ENCODE results near the gene NBDY.

Gene NBDY

GRCh38 chrX:56793521-56794320 lies 64.7 kb downstream of the NBDY start:
- Histone ChIP-seq H3K36me3 (ENCODE audit: control insufficient read depth in 1 of 2, insufficient read depth in 2 of 2, low read length in 2 of 2) (peaks cover 0 to 5% of the 10 kb centered on the region in 2 donors), H3K4me1 (ENCODE audit: control insufficient read depth in 1 of 2, insufficient read depth in 2 of 2, low read length in 2 of 2) (no peaks in the 10 kb centered on the region), H3K9me3 (ENCODE audit: control insufficient read depth in 1 of 2, low read length in 2 of 2) (no peaks in the 10 kb centered on the region), H3K9ac (ENCODE audit: low read depth in 1 of 2, low read length in 2 of 2) (no peak overlapping the region), H3K27me3 (ENCODE audit: control insufficient read depth in 1 of 2, insufficient read depth in 2 of 2, low read length in 2 of 2) (no peaks in the 10 kb centered on the region), H3K4me3 (ENCODE audit: low read depth in 1 of 2, low read length in 2 of 2) (no peak overlapping the region), H3K27ac (ENCODE audit: low read depth, low read length) (no peak overlapping the region)

GRCh38 chrX:56794404-56795230 lies 65.6 kb downstream of the NBDY start:
- Histone ChIP-seq H3K4me1 (ENCODE audit: control insufficient read depth in 1 of 2, insufficient read depth in 2 of 2, low read length in 2 of 2) (no peaks in the 10 kb centered on the region), H3K9me3 (ENCODE audit: control insufficient read depth in 1 of 2, low read length in 2 of 2) (no peaks in the 10 kb centered on the region), H3K27ac (ENCODE audit: low read depth, low read length) (no peak overlapping the region), H3K36me3 (ENCODE audit: control insufficient read depth in 1 of 2, insufficient read depth in 2 of 2, low read length in 2 of 2) (no peaks in the 10 kb centered on the region), H3K27me3 (ENCODE audit: control insufficient read depth in 1 of 2, insufficient read depth in 2 of 2, low read length in 2 of 2) (no peaks in the 10 kb centered on the region), H3K9ac (ENCODE audit: low read depth in 1 of 2, low read length in 2 of 2) (no peak overlapping the region), H3K4me3 (ENCODE audit: low read depth in 1 of 2, low read length in 2 of 2) (no peak overlapping the region)

GRCh38 chrX:56795309-56795868 lies 66.3 kb downstream of the NBDY start:
- Histone ChIP-seq H3K27me3 (ENCODE audit: control insufficient read depth in 1 of 2, insufficient read depth in 2 of 2, low read length in 2 of 2) (no peaks in the 10 kb centered on the region), H3K27ac (ENCODE audit: low read depth, low read length) (no peak overlapping the region), H3K36me3 (ENCODE audit: control insufficient read depth in 1 of 2, insufficient read depth in 2 of 2, low read length in 2 of 2) (no peaks in the 10 kb centered on the region), H3K9me3 (ENCODE audit: control insufficient read depth in 1 of 2, low read length in 2 of 2) (no peaks in the 10 kb centered on the region), H3K4me1 (ENCODE audit: control insufficient read depth in 1 of 2, insufficient read depth in 2 of 2, low read length in 2 of 2) (no peaks in the 10 kb centered on the region), H3K4me3 (ENCODE audit: low read depth in 1 of 2, low read length in 2 of 2) (no peak overlapping the region), H3K9ac (ENCODE audit: low read depth in 1 of 2, low read length in 2 of 2) (no peak overlapping the region)

- Histone ChIP-seq H3K27me3 (ENCODE audit: control insufficient read depth in 1 of 2, insufficient read depth in 2 of 2, low read length in 2 of 2) (no peaks in the 10 kb centered on the region), H3K4me1 (ENCODE audit: control insufficient read depth in 1 of 2, insufficient read depth in 2 of 2, low read length in 2 of 2) (no peaks in the 10 kb centered on the region), H3K27ac (ENCODE audit: low read depth, low read length) (no peak overlapping the region), H3K9ac (ENCODE audit: low read depth in 1 of 2, low read length in 2 of 2) (no peak overlapping the region), H3K9me3 (ENCODE audit: control insufficient read depth in 1 of 2, low read length in 2 of 2) (no peaks in the 10 kb centered on the region), H3K4me3 (ENCODE audit: low read depth in 1 of 2, low read length in 2 of 2) (no peak overlapping the region), H3K36me3 (ENCODE audit: control insufficient read depth in 1 of 2, insufficient read depth in 2 of 2, low read length in 2 of 2) (no peaks in the 10 kb centered on the region)
These were observed 67.8 kb downstream of the NBDY start for GRCh38 chrX:56796641-56797395.

GRCh38 chrX:56797574-56798338 lies 68.7 kb downstream of the NBDY start:
- Histone ChIP-seq H3K4me1 (ENCODE audit: control insufficient read depth in 1 of 2, insufficient read depth in 2 of 2, low read length in 2 of 2) (no peaks in the 10 kb centered on the region), H3K27me3 (ENCODE audit: control insufficient read depth in 1 of 2, insufficient read depth in 2 of 2, low read length in 2 of 2) (no peaks in the 10 kb centered on the region), H3K9ac (ENCODE audit: low read depth in 1 of 2, low read length in 2 of 2) (no peak overlapping the region), H3K4me3 (ENCODE audit: low read depth in 1 of 2, low read length in 2 of 2) (no peak overlapping the region), H3K36me3 (ENCODE audit: control insufficient read depth in 1 of 2, insufficient read depth in 2 of 2, low read length in 2 of 2) (no peaks in the 10 kb centered on the region), H3K27ac (ENCODE audit: low read depth, low read length) (no peak overlapping the region), H3K9me3 (ENCODE audit: control insufficient read depth in 1 of 2, low read length in 2 of 2) (no peaks in the 10 kb centered on the region)

- Histone ChIP-seq H3K27ac (ENCODE audit: low read depth, low read length) (no peak overlapping the region), H3K4me3 (ENCODE audit: low read depth in 1 of 2, low read length in 2 of 2) (no peak overlapping the region), H3K27me3 (ENCODE audit: control insufficient read depth in 1 of 2, insufficient read depth in 2 of 2, low read length in 2 of 2) (no peaks in the 10 kb centered on the region), H3K36me3 (ENCODE audit: control insufficient read depth in 1 of 2, insufficient read depth in 2 of 2, low read length in 2 of 2) (no peaks in the 10 kb centered on the region), H3K9me3 (ENCODE audit: control insufficient read depth in 1 of 2, low read length in 2 of 2) (no peaks in the 10 kb centered on the region), H3K9ac (ENCODE audit: low read depth in 1 of 2, low read length in 2 of 2) (no peak overlapping the region), H3K4me1 (ENCODE audit: control insufficient read depth in 1 of 2, insufficient read depth in 2 of 2, low read length in 2 of 2) (no peaks in the 10 kb centered on the region)
These were observed 69.3 kb downstream of the NBDY start for GRCh38 chrX:56798339-56798711.

GRCh38 chrX:56798866-56799758 lies 70.1 kb downstream of the NBDY start:
- no peaks in the 10 kb centered on the region for H3K27me3 ChIP-seq (ENCODE audit: control insufficient read depth in 1 of 2, insufficient read depth in 2 of 2, low read length in 2 of 2)
- no peaks in the 10 kb centered on the region for H3K36me3 ChIP-seq (ENCODE audit: control insufficient read depth in 1 of 2, insufficient read depth in 2 of 2, low read length in 2 of 2)
- H3K9me3 ChIP-seq (ENCODE audit: control insufficient read depth in 1 of 2, low read length in 2 of 2): no peaks in the 10 kb centered on the region
- no peaks in the 10 kb centered on the region for H3K4me1 ChIP-seq (ENCODE audit: control insufficient read depth in 1 of 2, insufficient read depth in 2 of 2, low read length in 2 of 2)
- H3K9ac ChIP-seq (ENCODE audit: low read depth in 1 of 2, low read length in 2 of 2): no peak overlapping the region
- no peak overlapping the region for H3K27ac ChIP-seq (ENCODE audit: low read depth, low read length)
- H3K4me3 ChIP-seq (ENCODE audit: low read depth in 1 of 2, low read length in 2 of 2): no peak overlapping the region

- Histone ChIP-seq H3K9ac (ENCODE audit: low read depth in 1 of 2, low read length in 2 of 2) (no peak overlapping the region), H3K27ac (ENCODE audit: low read depth, low read length) (no peak overlapping the region), H3K4me3 (ENCODE audit: low read depth in 1 of 2, low read length in 2 of 2) (no peak overlapping the region), H3K27me3 (ENCODE audit: control insufficient read depth in 1 of 2, insufficient read depth in 2 of 2, low read length in 2 of 2) (no peaks in the 10 kb centered on the region), H3K9me3 (ENCODE audit: control insufficient read depth in 1 of 2, low read length in 2 of 2) (no peaks in the 10 kb centered on the region), H3K4me1 (ENCODE audit: control insufficient read depth in 1 of 2, insufficient read depth in 2 of 2, low read length in 2 of 2) (no peaks in the 10 kb centered on the region), H3K36me3 (ENCODE audit: control insufficient read depth in 1 of 2, insufficient read depth in 2 of 2, low read length in 2 of 2) (no peaks in the 10 kb centered on the region)
These were observed 71.3 kb downstream of the NBDY start for GRCh38 chrX:56800307-56800706.

- Histone ChIP-seq H3K9me3 (ENCODE audit: control insufficient read depth in 1 of 2, low read length in 2 of 2) (no peaks in the 10 kb centered on the region), H3K36me3 (ENCODE audit: control insufficient read depth in 1 of 2, insufficient read depth in 2 of 2, low read length in 2 of 2) (no peaks in the 10 kb centered on the region), H3K27ac (ENCODE audit: low read depth, low read length) (no peak overlapping the region), H3K4me1 (ENCODE audit: control insufficient read depth in 1 of 2, insufficient read depth in 2 of 2, low read length in 2 of 2) (no peaks in the 10 kb centered on the region), H3K4me3 (ENCODE audit: low read depth in 1 of 2, low read length in 2 of 2) (no peak overlapping the region), H3K27me3 (ENCODE audit: control insufficient read depth in 1 of 2, insufficient read depth in 2 of 2, low read length in 2 of 2) (no peaks in the 10 kb centered on the region), H3K9ac (ENCODE audit: low read depth in 1 of 2, low read length in 2 of 2) (no peak overlapping the region)
These were observed 71.8 kb downstream of the NBDY start for GRCh38 chrX:56800801-56801200.
